GM18873 (cell line): Measurements from ENCODE around the gene HTR3A.
"Not testable (repeated sequence)": the region's sequence is repeated elsewhere in the genome, so short reads cannot be mapped to it uniquely, and the experiment has no call there.

Source experiments
- ATAC-seq: cut with Tn5 transposase; IDR thresholded peaks from one replicate; pipeline ENCODE4 v1.9.1; 2021; ENCODE audit warnings: mild to moderate bottlenecking, moderate library complexity, moderate number of reproducible peaks; ENCODE audit not compliant: unreplicated experiment, low FRiP score

HTR3A gene

GRCh38 chr11:113974741-113975470 is at the start of gene HTR3A:
Gene HTR3A, plus strand, starts transcription at chr11:113975108. Its CDS starts 218 bp downstream, at chr11:113975326.
- ATAC-seq = no peak

DNA sequence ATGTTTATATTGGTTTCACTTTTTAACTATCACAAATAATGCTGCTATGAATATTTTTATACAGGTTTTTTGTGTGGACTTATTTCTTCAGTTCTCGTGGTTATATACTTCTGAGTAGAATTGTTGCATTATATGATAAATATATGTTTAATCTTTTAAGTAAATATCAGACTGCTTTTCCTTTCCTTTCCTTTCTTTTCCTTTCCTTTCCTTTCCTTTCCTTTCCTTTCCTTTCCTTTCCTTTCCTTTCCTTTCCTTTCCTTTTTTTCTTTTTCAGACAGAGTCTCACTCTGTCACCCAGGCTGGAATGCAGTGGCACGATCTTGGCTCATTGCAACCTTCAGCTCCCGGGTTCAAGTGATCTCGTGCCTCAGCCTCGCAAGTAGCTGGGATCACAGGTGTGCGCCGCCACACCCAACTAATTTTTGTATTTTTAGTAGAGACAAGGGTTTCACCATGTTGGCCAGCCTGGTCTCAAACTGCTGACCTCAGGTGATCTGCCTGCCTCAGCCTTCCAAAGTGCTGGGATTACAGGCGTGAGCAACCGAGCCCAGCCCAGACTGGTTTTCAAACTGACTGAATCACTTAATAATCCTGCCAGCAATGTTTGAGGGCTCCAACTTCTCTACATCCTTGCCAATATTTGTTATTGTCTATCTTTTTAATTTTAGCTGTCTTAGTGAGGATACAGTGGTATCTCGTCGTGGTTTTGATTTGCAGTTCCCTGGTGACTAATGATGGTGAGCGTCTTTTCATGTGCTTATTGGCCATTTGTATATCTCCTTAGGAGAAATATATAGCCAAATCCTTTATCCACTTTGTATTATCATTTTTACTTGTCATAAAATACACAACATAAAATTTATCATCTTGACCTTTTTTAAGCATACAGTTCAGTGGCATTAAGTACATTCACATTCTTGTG is 48.4 kb upstream of the HTR3A start:
- no peak for ATAC-seq

GRCh38 chr11:113928311-113928710 is 46.6 kb upstream of the HTR3A start:
- ATAC-seq = no peak

- ATAC-seq = no peak
Observed at GRCh38 chr11:113932788-113933187, 42.1 kb upstream of the HTR3A start.

- ATAC-seq = not testable (repeated sequence)
Observed at GRCh38 chr11:113934193-113934592, 40.7 kb upstream of the HTR3A start.

- no peak for ATAC-seq
Observed at GRCh38 chr11:113934761-113935160, 40.1 kb upstream of the HTR3A start.

DNA sequence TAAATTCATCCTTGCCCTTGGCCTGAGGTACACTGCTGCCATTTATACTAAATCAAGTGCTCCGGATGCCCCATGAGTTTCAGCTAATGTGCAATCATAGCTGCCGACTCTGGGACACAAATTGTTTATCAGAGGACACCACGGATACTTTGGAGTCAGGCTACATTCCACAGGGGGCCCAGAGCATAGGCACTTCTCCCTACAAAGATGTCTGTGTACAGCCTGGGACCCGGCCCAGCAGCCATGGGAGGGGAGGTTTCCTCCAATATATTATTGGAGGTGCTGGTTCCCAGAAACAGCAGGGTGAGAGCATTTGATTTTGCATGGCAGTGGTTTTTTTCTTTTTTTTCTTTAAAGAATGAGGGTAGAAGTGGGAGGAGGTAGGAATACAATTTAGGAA is 39.0 kb upstream of the HTR3A start:
- no peak for ATAC-seq

GRCh38 chr11:113937918-113938317 is 37.0 kb upstream of the HTR3A start:
- no peak for ATAC-seq

- no peak for ATAC-seq
Observed at GRCh38 chr11:113942256-113942655, 32.7 kb upstream of the HTR3A start.

- not testable (repeated sequence) for ATAC-seq
Observed at GRCh38 chr11:113946162-113946561, 28.7 kb upstream of the HTR3A start.

DNA sequence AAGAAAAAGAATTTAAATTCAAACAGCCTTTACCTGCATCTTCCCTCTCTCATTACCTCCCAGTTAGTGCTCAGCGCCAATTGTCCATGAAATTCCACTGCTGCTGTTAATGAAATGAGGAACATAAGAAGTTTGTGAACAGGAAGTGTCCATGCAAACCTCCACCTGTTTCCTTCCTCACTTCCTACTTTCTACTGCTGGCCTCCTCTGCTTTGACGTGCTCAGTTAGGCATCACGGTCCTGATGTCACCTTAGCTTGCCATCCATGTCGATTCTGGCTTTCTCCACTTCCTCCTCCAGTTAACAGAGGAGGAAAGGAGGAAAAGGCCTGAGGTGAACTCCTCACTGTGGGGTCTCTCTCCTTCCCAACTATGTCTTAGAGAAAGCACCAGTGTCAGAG is 26.9 kb upstream of the HTR3A start:
- ATAC-seq = no peak

- ATAC-seq = no peak
Observed at GRCh38 chr11:113949891-113950290, 25.0 kb upstream of the HTR3A start.

GRCh38 chr11:113951537-113951936 is 23.4 kb upstream of the HTR3A start:
- ATAC-seq = no peak

DNA sequence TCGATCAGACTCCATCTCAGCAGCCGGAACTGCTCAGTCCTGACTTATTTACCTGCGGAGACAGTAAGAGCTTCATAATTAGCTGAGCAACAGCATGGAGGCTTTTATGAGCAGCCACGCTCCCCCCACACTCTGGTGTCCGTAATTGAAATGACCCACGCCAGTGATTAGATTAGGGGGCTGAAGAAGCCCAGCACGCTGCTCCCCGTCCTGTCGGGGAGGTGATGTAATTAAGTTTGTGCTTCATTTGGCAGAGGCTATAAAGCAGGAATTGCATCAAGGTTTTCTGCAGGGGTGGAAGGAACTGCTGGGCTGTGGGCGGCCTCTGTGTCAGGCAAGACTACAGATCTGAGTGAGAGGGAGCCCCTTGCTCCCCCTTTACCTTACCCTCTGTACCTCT is 22.8 kb upstream of the HTR3A start:
- no peak for ATAC-seq

DNA sequence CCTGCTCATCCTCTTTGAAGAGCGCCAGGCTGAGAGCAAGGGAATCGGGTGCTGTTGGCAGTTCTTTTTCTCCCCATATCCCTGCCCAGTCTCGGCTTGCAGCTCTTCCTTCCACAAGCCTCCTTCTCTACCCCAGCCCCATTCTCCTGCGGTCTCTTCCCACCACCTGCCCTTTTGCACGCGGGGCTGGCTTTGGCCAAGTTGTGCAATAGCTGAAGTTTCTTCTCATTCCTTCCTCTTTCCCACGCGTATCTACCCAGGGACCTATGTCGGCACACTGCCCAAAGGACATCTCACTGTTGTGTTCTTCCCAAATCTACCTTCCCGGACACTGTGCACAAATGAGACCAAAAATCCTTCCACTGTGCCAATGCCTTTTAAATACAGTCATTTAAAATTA is 22.3 kb upstream of the HTR3A start:
- no peak for ATAC-seq

- no peak for ATAC-seq
Observed at GRCh38 chr11:113954235-113954634, 20.7 kb upstream of the HTR3A start.

DNA sequence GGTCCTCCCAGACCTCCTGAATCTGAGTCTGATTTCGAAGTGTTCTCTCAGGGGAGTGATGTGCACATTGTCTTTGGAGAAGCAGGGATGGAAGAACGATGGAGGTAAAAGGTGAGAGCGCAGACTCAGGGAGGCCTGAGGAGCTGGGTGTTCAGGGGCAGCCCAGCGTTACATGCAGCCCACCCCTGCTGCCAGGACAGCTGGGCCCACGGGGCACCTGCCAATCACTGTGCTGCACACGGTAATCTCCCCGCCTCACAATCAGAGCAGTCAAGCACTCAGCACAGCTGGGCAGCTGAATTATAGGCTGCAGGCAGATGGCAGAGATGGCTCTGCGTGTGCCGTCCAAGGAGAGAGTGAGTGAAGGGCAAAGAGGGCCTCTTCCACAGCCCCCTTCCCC is 17.9 kb upstream of the HTR3A start:
- no peak for ATAC-seq

DNA sequence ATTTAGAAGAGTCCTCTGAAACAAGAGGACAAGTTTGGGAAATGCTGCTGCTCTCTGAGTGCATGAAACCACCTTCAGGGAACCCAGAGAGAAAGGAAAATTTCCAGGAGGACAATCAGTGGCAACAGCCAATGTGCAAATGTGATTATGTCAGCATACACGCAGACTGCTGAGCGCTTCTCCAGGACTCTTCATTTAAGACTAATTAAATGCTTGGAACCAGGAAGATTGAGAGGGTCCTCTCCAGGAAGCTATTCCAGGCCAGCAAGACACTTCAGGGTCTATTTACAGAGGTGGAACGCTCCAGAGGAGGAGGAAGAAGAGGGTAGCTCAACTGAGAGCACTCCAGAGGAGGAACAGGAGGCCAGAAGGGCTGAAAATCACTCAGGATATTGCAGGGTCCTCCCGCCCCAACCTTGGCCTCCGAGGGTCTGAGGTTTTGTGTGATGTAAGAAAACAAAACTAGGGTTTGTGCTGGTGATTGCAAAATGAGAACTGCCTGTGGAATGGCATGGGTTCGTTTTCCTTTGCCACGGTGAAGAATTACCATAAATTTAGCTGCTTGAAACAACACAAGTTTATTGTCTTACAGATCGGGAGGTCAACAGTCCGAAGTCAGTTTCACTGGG is 14.1 kb upstream of the HTR3A start:
- no peak for ATAC-seq

GRCh38 chr11:113967361-113967760 is 7.5 kb upstream of the HTR3A start:
- ATAC-seq = no peak

GRCh38 chr11:113971506-113972195 is 3.3 kb upstream of the HTR3A start:
- no peak for ATAC-seq

- ATAC-seq = no peak
Observed at GRCh38 chr11:113977071-113977490, 2.2 kb downstream of the HTR3A start.
